Kidney (tissue), 14 donors: ENCODE data around the gene CCDC175. TPM values are rescaled to one million over a fixed set of nuclear protein-coding genes. Genes with fewer than 3 reads are reported as not detected.
A peak's percentile ranks its signal among the peaks of the same experiment; 100 is the strongest.

Source experiments
- DNase-seq, 5 donors: peaks; one replicate each; pipeline ENCODE4 v3.0.0-alpha.2; 2013 to 2020
- FAIRE-seq: peaks from 2 replicates; lab custom pipeline; 2012; peaks lifted over from hg19 to GRCh38; lab: Jason Lieb, UNC
- H3K27ac ChIP-seq, 2 donors: one replicate each; pipeline ENCODE4 v1.7.0; 2013; ENCODE audit warnings: low read depth in 2 of 2, low read length in 2 of 2, inconsistent platforms in 1 of 2
- H3K27me3 ChIP-seq: one replicate; pipeline ENCODE4 v1.7.1; 2013; ENCODE audit warnings: low read length, inconsistent platforms; ENCODE audit not compliant: control insufficient read depth, insufficient read depth
- H3K36me3 ChIP-seq, 3 donors: one replicate each; pipeline versions ENCODE4 v1.7.0 to v1.7.1; 2013; ENCODE audit warnings: low read length in 3 of 3, control low read depth in 1 of 3, inconsistent platforms in 1 of 3; ENCODE audit not compliant: insufficient read depth in 3 of 3, control insufficient read depth in 2 of 3
- H3K4me1 ChIP-seq, 3 donors: one replicate each; pipeline versions ENCODE4 v1.7.0 to v1.7.1; 2013; ENCODE audit warnings: low read length in 3 of 3, inconsistent platforms in 1 of 3, low read depth in 1 of 3; ENCODE audit not compliant: control insufficient read depth in 2 of 3, insufficient read depth in 2 of 3
- H3K4me3 ChIP-seq, 3 donors: one replicate each; pipeline versions ENCODE4 v1.7.0 to v1.8.1; 2013; ENCODE audit warnings: low read length in 3 of 3, control low read depth in 1 of 3, inconsistent platforms in 1 of 3
- H3K9ac ChIP-seq, 3 donors: one replicate each; pipeline versions ENCODE4 v1.7.0 to v1.7.1; 2013; ENCODE audit warnings: low read length in 3 of 3, control low read depth in 1 of 3, inconsistent platforms in 1 of 3
- H3K9me3 ChIP-seq, 3 donors: one replicate each; pipeline versions ENCODE4 v1.7.0 to v1.7.1; 2013; ENCODE audit warnings: low read length in 3 of 3, control low read depth in 1 of 3, inconsistent platforms in 1 of 3; ENCODE audit not compliant: control insufficient read depth in 2 of 3, insufficient read depth in 1 of 3
- intact Hi-C: fragments of 100-400 bp; cut with DNase I; formaldehyde crosslinking; loops from one replicate; pipeline ENCODE4 v1.11.1; 2022
- polyA plus RNA-seq: library from polyadenylated mRNA; stranded (reverse); fragments of 350-450 nt; fragmentation: Illumina TruSeq; extraction: RNeasy Lipid Tissue Mini Kit (QIAGEN cat#74804); gene quantifications from one replicate; pipeline ENCODE4 v1.2.3, GENCODE V29; 2014; ENCODE audit warnings: low read depth, low replicate concordance; ENCODE audit not compliant: insufficient read depth
- total RNA-seq: library from RNA; stranded (reverse); fragmentation: NEBNext Ultra II Directional; extraction: Animal tissue kit (Norgen Biotek cat#: 25700); gene quantifications from one replicate; pipeline ENCODE4 v1.2.1, GENCODE V29; 2021
- TF ChIP-seq, protein P1 (sequence below): IDR thresholded peaks from 3 replicates; pipeline ENCODE4 v1.5.1; 2012; ENCODE audit warnings: mild to moderate bottlenecking, moderate library complexity, borderline replicate concordance; ENCODE audit not compliant: insufficient read depth; ENCODE audit errors: extremely low read depth
- donor health status: control.
- donor health status: control.
- donor health status: control.
- donor health status: control.
- donor health status: control.
- donor health status: DM: yes; HTN: yes; CAD: no.
- donor health status: Normal renal cell carcinoma (clear cell type).

CCDC175 gene
- total and polyA plus RNA-seq, 2 donors from 2014 or later, result not detected

DNA sequence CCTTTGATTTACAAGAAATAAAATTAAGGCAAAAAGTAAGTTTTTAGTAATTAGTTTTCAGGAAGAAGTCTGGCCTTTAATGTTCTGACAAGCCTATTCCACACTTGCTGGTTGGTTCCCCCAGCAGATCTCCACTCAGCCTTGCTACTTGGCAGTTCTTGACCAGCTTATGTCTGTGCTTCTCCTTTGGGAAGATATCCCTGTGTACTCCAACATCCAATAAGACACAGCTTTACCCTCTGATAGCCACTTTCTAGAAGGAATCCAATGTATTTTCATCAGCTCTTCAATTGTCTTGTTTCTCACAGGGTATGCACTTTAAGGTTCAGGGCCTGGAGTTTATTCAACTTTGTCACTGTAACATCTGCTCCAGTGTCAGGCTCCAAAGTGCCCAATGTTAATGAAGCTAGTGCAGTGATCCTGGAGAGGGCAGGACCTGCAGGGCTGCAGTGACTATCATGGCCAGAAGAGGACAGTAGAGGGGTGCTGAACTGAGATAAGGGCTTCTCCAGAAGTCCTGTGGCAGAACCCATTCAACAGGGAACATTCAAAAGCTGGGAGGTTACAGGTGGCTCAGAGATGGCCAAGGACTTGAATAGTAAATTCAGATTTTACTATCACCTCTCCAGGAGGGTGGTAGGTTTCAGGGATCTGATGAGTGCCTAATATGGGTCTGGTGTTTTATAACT, 69.4 kb downstream of the CCDC175 start:
- DNase-seq (peak in 4 of 5 donors; percentile 69 to 83 (median 79)), FAIRE-seq (no peak)
- H3K27ac ChIP-seq, result no peak overlapping the region
- TF ChIP-seq, protein P1, sequence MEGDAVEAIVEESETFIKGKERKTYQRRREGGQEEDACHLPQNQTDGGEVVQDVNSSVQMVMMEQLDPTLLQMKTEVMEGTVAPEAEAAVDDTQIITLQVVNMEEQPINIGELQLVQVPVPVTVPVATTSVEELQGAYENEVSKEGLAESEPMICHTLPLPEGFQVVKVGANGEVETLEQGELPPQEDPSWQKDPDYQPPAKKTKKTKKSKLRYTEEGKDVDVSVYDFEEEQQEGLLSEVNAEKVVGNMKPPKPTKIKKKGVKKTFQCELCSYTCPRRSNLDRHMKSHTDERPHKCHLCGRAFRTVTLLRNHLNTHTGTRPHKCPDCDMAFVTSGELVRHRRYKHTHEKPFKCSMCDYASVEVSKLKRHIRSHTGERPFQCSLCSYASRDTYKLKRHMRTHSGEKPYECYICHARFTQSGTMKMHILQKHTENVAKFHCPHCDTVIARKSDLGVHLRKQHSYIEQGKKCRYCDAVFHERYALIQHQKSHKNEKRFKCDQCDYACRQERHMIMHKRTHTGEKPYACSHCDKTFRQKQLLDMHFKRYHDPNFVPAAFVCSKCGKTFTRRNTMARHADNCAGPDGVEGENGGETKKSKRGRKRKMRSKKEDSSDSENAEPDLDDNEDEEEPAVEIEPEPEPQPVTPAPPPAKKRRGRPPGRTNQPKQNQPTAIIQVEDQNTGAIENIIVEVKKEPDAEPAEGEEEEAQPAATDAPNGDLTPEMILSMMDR, result peak; percentile 70
- H3K9ac ChIP-seq, result no peak overlapping the region
- no peaks in the 10 kb centered on the region for H3K4me1 ChIP-seq
- peaks cover 0 to 11% (median 6%) of the 10 kb centered on the region in 3 donors for H3K36me3 ChIP-seq
- intact Hi-C loops, result no loop called here
- no peak overlapping the region for H3K4me3 ChIP-seq
- no peaks in the 10 kb centered on the region for H3K9me3 ChIP-seq
- no peaks in the 10 kb centered on the region for H3K27me3 ChIP-seq

DNA sequence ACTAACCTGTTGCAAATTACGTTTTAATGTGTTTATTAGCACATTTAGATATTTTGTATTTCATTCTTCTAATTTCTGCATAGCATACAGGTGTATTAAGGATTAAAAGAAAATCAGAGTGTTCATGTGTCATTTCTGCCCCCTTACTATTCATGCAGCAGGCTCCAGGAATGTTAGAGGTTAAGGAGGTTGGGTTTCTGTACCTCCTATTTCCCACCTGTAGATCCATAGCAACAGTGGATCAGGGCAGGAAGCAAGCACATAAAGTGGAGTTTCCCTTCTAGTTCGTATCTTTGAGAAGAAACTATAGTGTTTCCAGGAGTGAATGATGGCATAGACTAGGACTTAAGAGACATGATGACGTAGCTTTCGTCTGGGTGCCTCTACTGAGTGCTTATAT, 73.4 kb downstream of the CCDC175 start:
- intact Hi-C loops, result no loop called here
- FAIRE-seq, result no peak
- Histone ChIP-seq H3K27me3 (no peaks in the 10 kb centered on the region), H3K4me1 (no peaks in the 10 kb centered on the region), H3K9me3 (no peaks in the 10 kb centered on the region), H3K36me3 (peaks cover 0 to 19% (median 6%) of the 10 kb centered on the region in 3 donors), H3K27ac (no peak overlapping the region), H3K9ac (no peak overlapping the region), H3K4me3 (no peak overlapping the region)
- TF ChIP-seq, protein P1, result no peak
- peak in 1 of 5 donors; percentile 2 for DNase-seq

DNA sequence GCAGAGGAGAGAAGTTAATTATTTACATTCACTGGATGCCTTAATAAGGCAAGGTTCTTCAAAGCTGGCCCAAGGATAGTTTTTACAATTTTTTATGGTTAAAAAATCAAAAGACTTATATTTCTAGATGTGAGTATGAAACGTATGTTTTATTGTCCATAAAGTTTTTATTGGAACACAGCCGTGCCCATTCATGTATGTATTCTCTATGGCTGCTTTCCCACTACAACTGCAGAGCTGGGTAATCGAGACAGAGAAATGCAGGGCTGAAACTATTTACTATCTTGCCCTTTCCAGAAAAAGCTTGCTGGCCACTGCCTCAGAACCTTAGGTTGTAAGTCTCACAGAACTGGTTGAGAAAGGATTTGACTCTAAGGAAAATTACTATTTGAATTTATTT, 75.9 kb downstream of the CCDC175 start:
- Histone ChIP-seq H3K9ac (no peak overlapping the region), H3K27me3 (no peaks in the 10 kb centered on the region), H3K27ac (no peak overlapping the region), H3K4me1 (no peaks in the 10 kb centered on the region), H3K36me3 (peaks cover 3 to 23% (median 6%) of the 10 kb centered on the region in 3 donors), H3K4me3 (no peak overlapping the region), H3K9me3 (no peaks in the 10 kb centered on the region)
- intact Hi-C loops, result no loop called here
- DNase-seq (no peak), FAIRE-seq (peak; percentile 82)
- TF ChIP-seq, protein P1, result no peak
